H9 (cell line): ENCODE results near the gene ARMC9. TPM values are rescaled to one million over a fixed set of nuclear protein-coding genes. Genes with fewer than 3 reads are reported as not detected.

ENCODE experiments used
- DNase-seq: peaks from one replicate; pipeline ENCODE4 v3.0.0-alpha.2; 2017
- H2AFZ ChIP-seq: one replicate; pipeline ENCODE4 v1.6.1; 2013; ENCODE audit warnings: mild to moderate bottlenecking, low read length, control low read depth, moderate library complexity
- H2AK5ac ChIP-seq: 2 replicates; pipeline ENCODE4 v1.6.1; 2013; ENCODE audit warnings: low read length, control low read depth, mixed read lengths; ENCODE audit not compliant: insufficient read length
- H2BK120ac ChIP-seq: one replicate; pipeline ENCODE4 v1.6.1; 2013; ENCODE audit warnings: low read depth, mild to moderate bottlenecking, low read length, control low read depth, inconsistent platforms; ENCODE audit not compliant: poor library complexity, severe bottlenecking
- H2BK12ac ChIP-seq: 2 replicates; pipeline ENCODE4 v1.6.1; 2013; ENCODE audit warnings: low read length, control low read depth, mixed read lengths, low read depth; ENCODE audit not compliant: insufficient read length
- H2BK15ac ChIP-seq: 2 replicates; pipeline ENCODE4 v1.6.1; 2013; ENCODE audit warnings: low read depth, low read length, control low read depth
- H2BK20ac ChIP-seq: one replicate; pipeline ENCODE4 v1.6.1; 2013; ENCODE audit warnings: low read depth, mild to moderate bottlenecking, low read length, control low read depth, inconsistent platforms; ENCODE audit not compliant: poor library complexity, severe bottlenecking
- H2BK5ac ChIP-seq: 2 replicates; pipeline ENCODE4 v1.6.1; 2013; ENCODE audit warnings: low read length, control low read depth, mixed read lengths; ENCODE audit not compliant: insufficient read length
- H3K14ac ChIP-seq: 2 replicates; pipeline ENCODE4 v1.6.1; 2013; ENCODE audit warnings: low read length, control low read depth; ENCODE audit not compliant: insufficient read depth
- H3K18ac ChIP-seq: 2 replicates; pipeline ENCODE4 v1.6.1; 2013; ENCODE audit warnings: low read depth, mild to moderate bottlenecking, mixed read lengths, low read length, control low read depth; ENCODE audit not compliant: insufficient read length
- H3K23ac ChIP-seq: 2 replicates; pipeline ENCODE4 v1.6.1; 2013; ENCODE audit warnings: low read length, control low read depth, mixed read lengths, low read depth; ENCODE audit not compliant: insufficient read length
- H3K23me2 ChIP-seq: 2 replicates; pipeline ENCODE4 v1.6.1; 2013; ENCODE audit warnings: low read depth, mild to moderate bottlenecking, mixed read lengths, low read length, control low read depth; ENCODE audit not compliant: insufficient read length, poor library complexity, severe bottlenecking
- H3K27ac ChIP-seq: 2 replicates; pipeline ENCODE4 v1.5.1; 2013; ENCODE audit warnings: low read length, control low read depth, mixed read lengths, low read depth; ENCODE audit not compliant: insufficient read length
- H3K27me3 ChIP-seq: 2 replicates; pipeline ENCODE4 v1.6.1; 2013; ENCODE audit warnings: low read length, control low read depth, inconsistent platforms; ENCODE audit not compliant: insufficient read depth
- H3K4ac ChIP-seq: 2 replicates; pipeline ENCODE4 v1.6.1; 2013; ENCODE audit warnings: low read depth, mild to moderate bottlenecking, control low read depth, inconsistent platforms, low read length, moderate library complexity
- H3K4me1 ChIP-seq: 2 replicates; pipeline ENCODE4 v1.6.1; 2013; ENCODE audit warnings: low read length, control low read depth, inconsistent platforms; ENCODE audit not compliant: insufficient read depth
- H3K4me2 ChIP-seq: 2 replicates; pipeline ENCODE4 v1.6.1; 2013; ENCODE audit warnings: low read length, control low read depth, mixed read lengths; ENCODE audit not compliant: insufficient read length, insufficient read depth
- H3K56ac ChIP-seq: 2 replicates; pipeline ENCODE4 v1.6.1; 2013; ENCODE audit warnings: low read depth, mild to moderate bottlenecking, mixed read lengths, low read length, control low read depth; ENCODE audit not compliant: insufficient read length
- H3K79me1 ChIP-seq: 2 replicates; pipeline ENCODE4 v1.6.1; 2013; ENCODE audit warnings: low read depth, mild to moderate bottlenecking, moderate library complexity, low read length, control low read depth, inconsistent platforms; ENCODE audit not compliant: insufficient read depth, poor library complexity, severe bottlenecking
- H3K79me2 ChIP-seq: 2 replicates; pipeline ENCODE4 v1.6.1; 2013; ENCODE audit warnings: low read length, control low read depth, inconsistent platforms; ENCODE audit not compliant: insufficient read depth
- H3K9ac ChIP-seq: 2 replicates; pipeline ENCODE4 v1.6.1; 2013; ENCODE audit warnings: low read length, control low read depth, mixed read lengths; ENCODE audit not compliant: insufficient read length; ENCODE audit errors: extremely low read depth
- H3K9me3 ChIP-seq: one replicate; pipeline ENCODE4 v1.6.1; 2013; ENCODE audit warnings: low read depth, low read length, inconsistent platforms; ENCODE audit not compliant: control insufficient read depth
- H3T11ph ChIP-seq: one replicate; pipeline ENCODE4 v1.6.1; 2013; ENCODE audit warnings: mild to moderate bottlenecking, low read length, control low read depth, inconsistent platforms
- H4K20me1 ChIP-seq: one replicate; pipeline ENCODE4 v1.6.1; 2013; ENCODE audit not compliant: control insufficient read depth, insufficient read length, insufficient read depth
- H4K5ac ChIP-seq: 2 replicates; pipeline ENCODE4 v1.6.1; 2013; ENCODE audit warnings: low read depth, mild to moderate bottlenecking, mixed read lengths, low read length, control low read depth; ENCODE audit not compliant: insufficient read length
- H4K8ac ChIP-seq: replicated peaks from 2 replicates; pipeline ENCODE4 v1.6.1; 2013; ENCODE audit warnings: low read length, control low read depth, mixed read lengths, low read depth; ENCODE audit not compliant: insufficient read length
- H4K91ac ChIP-seq: 2 replicates; pipeline ENCODE4 v1.6.1; 2013; ENCODE audit warnings: low read depth, mild to moderate bottlenecking, moderate library complexity, mixed read lengths, low read length, control low read depth; ENCODE audit not compliant: insufficient read length
- H3K27ac Mint-ChIP-seq, 3 experiments: 2 replicates in 2 of 3; 3 replicates in 1 of 3; pipeline ENCODE4 v1.8.0; 2020 to 2021; ENCODE audit warnings: mixed read lengths in 3 of 3, mild to moderate bottlenecking in 1 of 3, moderate library complexity in 1 of 3
- H3K27me3 Mint-ChIP-seq: 2 replicates; pipeline ENCODE4 v1.8.0; 2021; ENCODE audit warnings: low read depth, mild to moderate bottlenecking, moderate library complexity, mixed read lengths
- H3K36me3 Mint-ChIP-seq, 3 experiments: 2 replicates in 2 of 3; 3 replicates in 1 of 3; pipeline ENCODE4 v1.8.0; 2020 to 2021; ENCODE audit warnings: low read depth in 3 of 3, mixed read lengths in 3 of 3; ENCODE audit not compliant: insufficient read depth in 1 of 3
- H3K4me1 Mint-ChIP-seq, 2 experiments: 2 replicates each; pipeline ENCODE4 v1.8.0; 2020; ENCODE audit warnings: mixed read lengths in 2 of 2
- H3K4me3 Mint-ChIP-seq, 2 experiments: 2 replicates in 1 of 2; 3 replicates in 1 of 2; pipeline ENCODE4 v1.8.0; 2020 to 2021; ENCODE audit warnings: mild to moderate bottlenecking in 2 of 2, mixed read lengths in 2 of 2, moderate library complexity in 1 of 2
- H3K9me3 Mint-ChIP-seq, 2 experiments: 2 replicates in 1 of 2; 3 replicates in 1 of 2; pipeline ENCODE4 v1.8.0; 2020; ENCODE audit warnings: mild to moderate bottlenecking in 2 of 2, mixed read lengths in 2 of 2, moderate library complexity in 1 of 2
- CTCF ChIP-seq: fragments of 200-600 bp; sonication (generic); conservative IDR thresholded peaks from 3 replicates; pipeline ENCODE4 v1.8.0; 2021; ENCODE audit warnings: antibody characterized with exemption, mild to moderate bottlenecking
- WGBS: extraction: QIAGEN DNeasy Blood & Tissue Kit; methylation state at CpG from one replicate; pipeline ENCODE4 v1.1.7; 2013; ENCODE audit warnings: missing lambda C conversion rate, low lambda C conversion rate, mixed read lengths; ENCODE audit not compliant: insufficient read length; ENCODE audit errors: extremely low coverage; 5-methylcytosine and 5-hydroxymethylcytosine counted together
- total RNA-seq: library from RNA; stranded (reverse); gene quantifications from 2 replicates; pipeline ENCODE4 v1.2.1, GENCODE V29; 2021

Gene ARMC9
- total RNA-seq, 1 experiment from 2014 or later: 37.6 TPM

- no peak for DNase-seq
- H3K27me3 Mint-ChIP-seq: no peaks in the 10 kb centered on the region
- H3K79me1 ChIP-seq: no peaks in the 10 kb centered on the region
- no peak overlapping the region for H2BK20ac ChIP-seq
- no peaks in the 10 kb centered on the region for H3K79me2 ChIP-seq
- no peak overlapping the region for H3K14ac ChIP-seq
- H3K23me2 ChIP-seq: no peaks in the 10 kb centered on the region
- no peak overlapping the region for H2AK5ac ChIP-seq
- no peaks in the 10 kb centered on the region for H3K4me1 ChIP-seq
- H3K27ac Mint-ChIP-seq: no peak overlapping the region
- no peak overlapping the region for H3K27ac ChIP-seq
- whole genome bisulfite sequencing: no CpG with 5 or more reads among the region's 8 CpGs
- H3K23ac ChIP-seq: no peak overlapping the region
- H2BK12ac ChIP-seq: no peak overlapping the region
- H4K5ac ChIP-seq: no peak overlapping the region
- H4K8ac ChIP-seq: no peak overlapping the region
- no peak overlapping the region for H2BK15ac ChIP-seq
- no peaks in the 10 kb centered on the region for H3K9me3 ChIP-seq
- peaks cover 11 to 63% (median 36%) of the 10 kb centered on the region in 3 experiments; a peak in 6 of 7 replicates for H3K36me3 Mint-ChIP-seq
- no peak overlapping the region for H2BK5ac ChIP-seq
- H3K27me3 ChIP-seq: no peaks in the 10 kb centered on the region
- no peak for TF ChIP-seq CTCF
- no peak overlapping the region for H2AFZ ChIP-seq
- no peaks in the 10 kb centered on the region for H3K9me3 Mint-ChIP-seq
- no peak overlapping the region for H3K18ac ChIP-seq
- H2BK120ac ChIP-seq: no peak overlapping the region
- no peaks in the 10 kb centered on the region for H4K20me1 ChIP-seq
- no peak overlapping the region for H3K4me3 Mint-ChIP-seq
- no peak overlapping the region for H3K9ac ChIP-seq
- no peak overlapping the region for H3K56ac ChIP-seq
- H4K91ac ChIP-seq: no peak overlapping the region
- H3T11ph ChIP-seq: no peak overlapping the region
- H3K4me2 ChIP-seq: no peak overlapping the region
- H3K4ac ChIP-seq: no peak overlapping the region
- H3K4me1 Mint-ChIP-seq: no peaks in the 10 kb centered on the region
Measured at GRCh38 chr2:231277962-231278361, 79.5 kb downstream of the ARMC9 start.
